Tibial nerve (tissue), 4 donors: ENCODE data around the gene PPFIBP2. TPM values are rescaled to one million over a fixed set of nuclear protein-coding genes. Genes with fewer than 3 reads are reported as not detected.

Experiments
- DNase-seq, 2 donors: peaks; one replicate each; pipeline ENCODE4 v3.0.0-alpha.2; 2019; ENCODE audit warnings: low spot score in 2 of 2
- H3K27ac ChIP-seq, 4 donors: fragments of 200-600 bp; sonication (generic) in 3 of 4; one replicate each; pipeline ENCODE4 v1.5.1; 2017 to 2019; ENCODE audit warnings: mild to moderate bottlenecking in 1 of 4
- H3K27me3 ChIP-seq, 2 donors: fragments of 200-600 bp; sonication (generic) in 1 of 2; one replicate each; pipeline versions ENCODE4 v1.5.1 to v1.6.0; 2017 to 2019
- H3K36me3 ChIP-seq, 3 donors: fragments of 200-600 bp; sonication (generic); one replicate each; pipeline ENCODE4 v1.5.1; 2018 to 2019
- H3K4me1 ChIP-seq, 4 donors: fragments of 200-600 bp; sonication (generic) in 3 of 4; one replicate each; pipeline ENCODE4 v1.5.1; 2017 to 2019
- H3K4me3 ChIP-seq, 4 donors: fragments of 200-600 bp; sonication (generic) in 3 of 4; one replicate each; pipeline ENCODE4 v1.5.1; 2017 to 2019; ENCODE audit warnings: mild to moderate bottlenecking in 1 of 4, moderate library complexity in 1 of 4
- H3K9me3 ChIP-seq, 4 donors: fragments of 200-600 bp; sonication (generic) in 3 of 4; one replicate each; pipeline ENCODE4 v1.5.1; 2017 to 2019
- CTCF ChIP-seq, 5 experiments: fragments of 200-600 bp in 3 of 5; fragments of 450-650 bp in 2 of 5; sonication (generic) in 3 of 5; IDR thresholded peaks; one replicate each; pipeline ENCODE4 v1.5.1; 2016 to 2019; ENCODE audit warnings: antibody characterized with exemption in 5 of 5, mild to moderate bottlenecking in 3 of 5, moderate library complexity in 2 of 5
- EP300 ChIP-seq, 2 donors: sonication (generic); formaldehyde crosslinking; IDR thresholded peaks; one replicate each; pipeline ENCODE4 v1.6.1; 2017; ENCODE audit warnings: antibody characterized with exemption in 2 of 2, mild to moderate bottlenecking in 1 of 2
- POLR2A ChIP-seq, 2 donors: fragments of 450-650 bp; IDR thresholded peaks; one replicate each; pipeline ENCODE4 v1.6.1; 2017; ENCODE audit warnings: antibody characterized with exemption in 2 of 2, mild to moderate bottlenecking in 2 of 2, moderate library complexity in 2 of 2
- WGBS, 2 donors: methylation state at CpG; one replicate each; pipeline ENCODE4 v1.1.5; 2018; 5-methylcytosine and 5-hydroxymethylcytosine counted together
- total RNA-seq, 4 donors: library from RNA; depleted of rRNA; stranded (reverse); fragments of >200 nt; gene quantifications; one replicate each; pipeline ENCODE4 v1.1.0, GENCODE V29; 2016

The PPFIBP2 gene
- total RNA-seq, 4 donors from 2014 or later: 19.8 to 110 (median 29.2) TPM

GRCh38 chr11:7573193-7573557, 59.4 kb downstream of the PPFIBP2 start:
- DNase-seq: no peak
- H3K27ac ChIP-seq: peak overlapping the region in 3 of 4 donors; percentile 89 to 94 (median 94)
- H3K36me3 ChIP-seq: peaks cover 0 to 4% (median 0%) of the 10 kb centered on the region in 3 donors
- no peaks in the 10 kb centered on the region for H3K27me3 ChIP-seq
- peaks cover 0 to 64% (median 56%) of the 10 kb centered on the region in 4 donors for H3K4me1 ChIP-seq
- no peak for TF ChIP-seq CTCF (IDR thresholded peaks at IDR 0.05)
- no peak for TF ChIP-seq POLR2A (IDR thresholded peaks at IDR 0.05)
- TF ChIP-seq EP300 (IDR thresholded peaks at IDR 0.05): no peak
- peaks cover 0 to 3% (median 0%) of the 10 kb centered on the region in 4 donors for H3K9me3 ChIP-seq
- no peak overlapping the region for H3K4me3 ChIP-seq

- Histone ChIP-seq H3K9me3 (no peaks in the 10 kb centered on the region), H3K27me3 (no peaks in the 10 kb centered on the region), H3K4me3 (no peak overlapping the region), H3K27ac (peak overlapping the region in 3 of 4 donors; percentile 89 to 94 (median 94)), H3K36me3 (no peaks in the 10 kb centered on the region), H3K4me1 (peaks cover 0 to 70% (median 61%) of the 10 kb centered on the region in 4 donors)
- TF ChIP-seq CTCF (IDR thresholded peaks at IDR 0.05): no peak
- TF ChIP-seq EP300 (IDR thresholded peaks at IDR 0.05): no peak
- no peak for TF ChIP-seq POLR2A (IDR thresholded peaks at IDR 0.05)
- 73 to 74% methylated on average over 9 of the region's 9 CpGs for WGBS, 2 donors
- DNase-seq: no peak
Observed at GRCh38 chr11:7573558-7574296, 59.9 kb downstream of the PPFIBP2 start.

- H3K27ac ChIP-seq: peak overlapping the region in 3 of 4 donors; percentile 89 to 94 (median 94)
Observed at GRCh38 chr11:7574491-7575130, 60.8 kb downstream of the PPFIBP2 start.

GRCh38 chr11:7575841-7576725, 62.3 kb downstream of the PPFIBP2 start:
- peaks cover 0 to 93% (median 83%) of the 10 kb centered on the region in 4 donors for H3K4me1 ChIP-seq
- TF ChIP-seq POLR2A (IDR thresholded peaks at IDR 0.05) (peak in 1 of 2 donors; percentile 39), EP300 (IDR thresholded peaks at IDR 0.05) (peak in 1 of 2 donors; percentile 53), CTCF (IDR thresholded peaks at IDR 0.05) (no peak)
- no peaks in the 10 kb centered on the region for H3K9me3 ChIP-seq
- no peaks in the 10 kb centered on the region for H3K36me3 ChIP-seq
- DNase-seq: no peak
- H3K27me3 ChIP-seq: no peaks in the 10 kb centered on the region
- 20 to 30% methylated on average over 10 to 11 of the region's 11 CpGs for WGBS, 2 donors
- peak overlapping the region; percentile 88 to 94 (median 92) for H3K27ac ChIP-seq
- H3K4me3 ChIP-seq: peak overlapping the region in 2 of 4 donors; percentile 16 to 41

More at GRCh38 chr11:7574491-7575130, 60.8 kb downstream of the PPFIBP2 start:
- Histone ChIP-seq H3K4me3 (no peak overlapping the region), H3K9me3 (no peaks in the 10 kb centered on the region), H3K4me1 (peaks cover 0 to 79% (median 68%) of the 10 kb centered on the region in 4 donors), H3K36me3 (no peaks in the 10 kb centered on the region), H3K27me3 (no peaks in the 10 kb centered on the region)
- WGBS, 2 donors: 75 to 81% methylated on average over 7 of the region's 7 CpGs
- no peak for TF ChIP-seq EP300 (IDR thresholded peaks at IDR 0.05)
- TF ChIP-seq POLR2A (IDR thresholded peaks at IDR 0.05): no peak
- TF ChIP-seq CTCF (IDR thresholded peaks at IDR 0.05): no peak
- no peak for DNase-seq
